HEK293 (cell line): ENCODE measurements around the gene SIX3.

Experiments
- CTCF ChIP-seq: fragments of 450-650 bp; formaldehyde crosslinking; IDR thresholded peaks from 2 replicates; pipeline ENCODE4 v1.5.1; 2016; ENCODE audit warnings: missing biosample characterization, missing genetic modification characterization
- ZBTB1 ChIP-seq: fragments of 450-650 bp; formaldehyde crosslinking; IDR thresholded peaks from 2 replicates; pipeline ENCODE4 v1.5.1; 2016; ENCODE audit warnings: missing biosample characterization, missing genetic modification characterization
- ZBTB7A ChIP-seq: fragments of 450-650 bp; formaldehyde crosslinking; IDR thresholded peaks from 2 replicates; pipeline ENCODE4 v1.5.1; 2016; ENCODE audit warnings: low read depth, missing biosample characterization, missing genetic modification characterization
- ZFP41 ChIP-seq: fragments of 450-650 bp; formaldehyde crosslinking; IDR thresholded peaks from 2 replicates; pipeline ENCODE4 v1.5.1; 2016; ENCODE audit warnings: missing biosample characterization, missing genetic modification characterization, borderline replicate concordance
- ZNF292 ChIP-seq: fragments of 450-650 bp; formaldehyde crosslinking; IDR thresholded peaks from 2 replicates; pipeline ENCODE4 v1.5.1; 2016; ENCODE audit warnings: low read depth, missing biosample characterization, missing genetic modification characterization, borderline replicate concordance
- ZNF777 ChIP-seq: fragments of 450-650 bp; formaldehyde crosslinking; IDR thresholded peaks from 2 replicates; pipeline ENCODE4 v1.5.1; 2017; ENCODE audit warnings: missing biosample characterization, missing genetic modification characterization, borderline replicate concordance

DNA sequence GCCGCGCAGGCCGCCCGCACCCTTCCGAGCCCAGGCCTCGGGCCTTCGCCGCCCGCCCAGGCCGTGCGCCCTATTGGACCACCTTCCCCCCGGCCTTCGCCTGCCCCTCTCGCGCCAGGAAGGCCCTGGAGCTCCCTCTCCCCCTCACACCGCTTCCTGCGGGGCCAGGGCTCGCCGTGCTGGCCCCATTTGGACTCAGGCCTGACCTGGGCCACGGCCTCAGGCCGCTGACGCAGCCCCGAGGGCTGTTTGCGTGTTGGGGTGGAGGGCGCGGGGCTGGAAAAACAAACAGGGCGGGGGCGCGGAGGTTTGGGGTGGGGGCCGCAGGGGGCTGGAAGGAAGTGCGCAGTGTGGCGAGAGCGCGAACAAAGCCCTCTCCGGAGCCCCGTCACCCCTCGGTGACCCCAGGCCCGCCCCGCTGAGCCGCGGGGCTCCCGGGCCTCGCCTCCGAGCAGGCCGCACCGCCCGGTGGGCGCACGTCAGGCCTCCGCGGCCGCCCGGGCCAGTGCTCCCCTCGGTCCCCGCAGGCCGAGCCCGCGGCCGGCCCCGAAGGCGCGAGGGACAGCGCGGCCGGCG is 12.3 kb upstream of the SIX3 start:
- no peak for TF ChIP-seq CTCF (tag by site-specific recombination)
- TF ChIP-seq ZBTB7A (tag by site-specific recombination) = no peak
- TF ChIP-seq ZFP41 (tag by site-specific recombination) = no peak
- TF ChIP-seq ZNF777 (tag by site-specific recombination) = no peak
- TF ChIP-seq ZBTB1 (tag by site-specific recombination) = no peak
- TF ChIP-seq ZNF292 (tag by site-specific recombination) = no peak
